Cardiac ventricle fibroblast (primary cell): ENCODE data around the gene CLDN25. TPM values are rescaled to one million over a fixed set of nuclear protein-coding genes. Genes with fewer than 3 reads are reported as not detected.

Experiments used
- total RNA-seq: library from RNA; depleted of rRNA; stranded (reverse); fragments of >200 nt; gene quantifications from 2 replicates; pipeline ENCODE4 v1.2.3, GENCODE V29; 2015

The CLDN25 gene
- not detected in 2 replicates for total RNA-seq

DNA sequence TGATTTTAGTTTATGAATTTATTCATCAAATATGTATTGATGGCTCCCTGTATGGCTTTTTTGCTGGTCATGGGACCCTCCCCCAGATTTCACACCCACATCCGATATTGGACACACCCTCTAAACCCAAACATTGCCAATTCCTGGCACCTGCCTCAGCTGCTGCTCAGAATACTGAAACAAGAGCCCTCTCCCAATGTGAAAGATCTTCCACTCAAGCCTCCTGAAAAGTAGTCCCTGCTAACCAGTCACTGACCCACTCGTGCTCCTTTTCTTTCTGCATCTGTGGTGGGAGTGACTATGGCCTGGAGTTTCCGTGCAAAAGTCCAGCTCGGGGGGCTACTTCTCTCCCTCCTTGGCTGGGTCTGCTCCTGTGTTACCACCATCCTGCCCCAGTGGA lies at the start of gene CLDN25:
TSS of gene CLDN25 (plus strand) at position 301 of the 400 bp plus-strand sequence. CDS start at position 301, 0 bp downstream.

DNA sequence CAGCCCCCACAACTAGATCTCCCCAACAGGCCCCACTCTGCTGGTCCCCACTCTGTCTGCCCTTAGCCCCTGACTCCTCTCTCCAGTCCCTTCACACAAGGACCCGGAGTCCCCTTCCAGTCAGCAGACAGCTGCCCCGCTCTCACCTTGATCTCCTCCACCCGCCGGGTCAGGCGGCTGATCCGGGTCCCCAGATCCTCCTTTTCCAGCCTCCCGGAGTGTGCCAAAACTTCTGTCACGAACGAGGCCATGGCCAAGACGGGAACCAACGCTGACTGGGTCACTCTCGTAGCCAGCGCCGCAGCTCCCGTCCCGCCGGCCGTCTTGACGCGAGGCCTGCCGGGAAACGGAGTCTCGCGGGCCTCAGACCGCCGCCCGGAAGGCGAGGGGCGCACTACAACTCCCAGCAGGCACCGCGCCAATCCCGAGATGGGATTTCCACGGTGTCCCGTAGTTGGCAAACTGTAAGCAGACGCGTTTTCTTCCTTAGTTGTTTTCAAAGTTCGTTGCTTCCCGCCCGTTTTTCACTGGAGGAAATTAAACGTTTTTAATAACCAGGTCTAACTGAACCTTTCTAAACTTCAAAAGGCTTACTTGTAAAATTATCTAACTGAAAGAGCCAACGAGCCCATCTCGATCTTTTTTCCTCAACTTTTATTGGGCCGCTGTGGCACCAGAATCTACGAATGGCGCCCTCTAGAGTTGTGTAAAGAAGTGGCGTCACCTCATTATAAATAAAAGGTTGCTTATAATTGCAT lies 6.0 kb upstream of the CLDN25 start, which contains the start of gene ZW10:
TSS of gene ZW10 (minus strand) at position 277 of the 758 bp plus-strand sequence. CDS start at position 251, 26 bp downstream.

Other genes starting within 250 kb of the CLDN25 start
- not detected in 2 replicates for gene TMPRSS5, start 73.5 kb upstream of the CLDN25 start, total RNA-seq
- 10.0 and 11.6 TPM in 2 replicates for gene ZW10, start 6.1 kb upstream of the CLDN25 start, total RNA-seq
- gene USP28, start 95.8 kb downstream of the CLDN25 start, total RNA-seq: 10.0 and 17.1 TPM in 2 replicates
- not detected in 2 replicates for gene HTR3B, start 125.0 kb downstream of the CLDN25 start, total RNA-seq
- gene HTR3A, start 195.3 kb downstream of the CLDN25 start, total RNA-seq: not detected in 2 replicates